ENCODE measurements around the gene GAS2L2.
A peak's percentile ranks its signal among the peaks of the same experiment; 100 is the strongest.
"Not testable (repeated sequence)": the region's sequence is repeated elsewhere in the genome, so short reads cannot be mapped to it uniquely, and the experiment has no call there.

GAS2L2 gene

GRCh38 chr17:35773129-35773528 lies 20.1 kb upstream of the GAS2L2 start:
- DNase-seq (ENCODE audit: low spot score) = no peak

GRCh38 chr17:35769895-35770486 lies 17.0 kb upstream of the GAS2L2 start:
- DNase-seq (ENCODE audit: low spot score) = no peak

- DNase-seq (ENCODE audit: low spot score) = no peak
Observed at GRCh38 chr17:35768797-35769196, 15.8 kb upstream of the GAS2L2 start.

GRCh38 chr17:35766903-35767510 lies 14.0 kb upstream of the GAS2L2 start:
- peak; percentile 86 for DNase-seq (ENCODE audit: low spot score)

- no peak for DNase-seq (ENCODE audit: low spot score)
Observed at GRCh38 chr17:35766489-35766877, 13.4 kb upstream of the GAS2L2 start.

GRCh38 chr17:35765756-35766488 lies 12.9 kb upstream of the GAS2L2 start:
- DNase-seq (ENCODE audit: low spot score) = no peak

GRCh38 chr17:35765086-35765710 lies 12.2 kb upstream of the GAS2L2 start:
- peak; percentile 58 for DNase-seq (ENCODE audit: low spot score)

- peak; percentile 93 for DNase-seq (ENCODE audit: low spot score)
Observed at GRCh38 chr17:35764123-35764991, 11.3 kb upstream of the GAS2L2 start.

GRCh38 chr17:35763767-35764122 lies 10.7 kb upstream of the GAS2L2 start:
- DNase-seq (ENCODE audit: low spot score) = no peak

- no peak for DNase-seq (ENCODE audit: low spot score)
Observed at GRCh38 chr17:35761601-35762000, 8.6 kb upstream of the GAS2L2 start.

- DNase-seq (ENCODE audit: low spot score) = no peak
Observed at GRCh38 chr17:35760587-35760986, 7.5 kb upstream of the GAS2L2 start, which contains the start of gene C17orf50. Gene C17orf50, plus strand, starts transcription at chr17:35760887. Its CDS starts 55 bp downstream, at chr17:35760942.

- no peak for DNase-seq (ENCODE audit: low spot score)
Observed at GRCh38 chr17:35757243-35757642, 4.2 kb upstream of the GAS2L2 start.

- DNase-seq (ENCODE audit: low spot score) = no peak
Observed at GRCh38 chr17:35752471-35752870, 568 bp downstream of the GAS2L2 start.

- DNase-seq (ENCODE audit: low spot score) = not testable (repeated sequence)
Observed at GRCh38 chr17:35751541-35751940, 1.5 kb downstream of the GAS2L2 start.

GRCh38 chr17:35750526-35751395 lies 2.3 kb downstream of the GAS2L2 start:
- DNase-seq (ENCODE audit: low spot score) = no peak

GRCh38 chr17:35749560-35750412 lies 3.3 kb downstream of the GAS2L2 start:
- peak; percentile 54 for DNase-seq (ENCODE audit: low spot score)

- DNase-seq (ENCODE audit: low spot score) = no peak
Observed at GRCh38 chr17:35748979-35749378, 4.1 kb downstream of the GAS2L2 start.

- DNase-seq (ENCODE audit: low spot score) = no peak
Observed at GRCh38 chr17:35748341-35748841, 4.6 kb downstream of the GAS2L2 start.

- DNase-seq (ENCODE audit: low spot score) = peak; percentile 86
Observed at GRCh38 chr17:35747540-35748017, 5.5 kb downstream of the GAS2L2 start.

All from hepatic stellate cell (primary cell).